OCI-LY7 (cell line): ENCODE data around the gene HTRA2. TPM values are rescaled to one million over a fixed set of nuclear protein-coding genes. Genes with fewer than 3 reads are reported as not detected.

Source experiments
- BruUV-seq: library from RNA; stranded (reverse); fragments of 400-500 nt; replicated peaks from 2 replicates; lab custom pipeline; 2021; lab: Mats Ljungman, UMichigan
- CTCF ChIA-PET: fragments of 300-600 bp; sonication (Branson Sonifier 250); formaldehyde crosslinking; loops from one replicate; lab custom pipeline; 2022; ENCODE audit warnings: antibody characterized with exemption; ENCODE audit not compliant: unreplicated experiment; lab: Charles Lee
- POLR2A ChIA-PET: fragments of 300-600 bp; sonication (Branson Sonifier 250); formaldehyde crosslinking; loops from one replicate; lab custom pipeline; 2022; ENCODE audit warnings: antibody characterized with exemption; lab: Charles Lee
- DNase-seq: peaks from one replicate; pipeline ENCODE4 v3.0.0-alpha.2; 2015; ENCODE audit warnings: low spot score
- H2AFZ ChIP-seq: fragments of 200-600 bp; sonication (generic), shearing (Covaris generic); 2 replicates; pipeline ENCODE4 v1.6.1; 2014; ENCODE audit warnings: mild to moderate bottlenecking, antibody characterized with exemption, low read length, moderate library complexity
- H3K27ac ChIP-seq: fragments of 200-600 bp; sonication (generic); 2 replicates; pipeline ENCODE4 v1.5.1; 2014; ENCODE audit warnings: mixed run types, low read depth, mild to moderate bottlenecking, moderate library complexity, low read length, inconsistent platforms; ENCODE audit not compliant: poor library complexity, severe bottlenecking
- H3K36me3 ChIP-seq: fragments of 200-600 bp; sonication (generic); 2 replicates; pipeline ENCODE4 v1.6.1; 2014; ENCODE audit warnings: mild to moderate bottlenecking, antibody characterized with exemption, low read length, moderate library complexity, mixed read lengths; ENCODE audit not compliant: insufficient read depth
- H3K4me1 ChIP-seq: fragments of 200-600 bp; sonication (generic); 2 replicates; pipeline ENCODE4 v1.5.1; 2014; ENCODE audit warnings: mild to moderate bottlenecking, low read length; ENCODE audit not compliant: insufficient read depth, poor library complexity, severe bottlenecking
- H3K4me2 ChIP-seq: fragments of 200-600 bp; sonication (generic); 2 replicates; pipeline ENCODE4 v1.6.1; 2014; ENCODE audit warnings: mild to moderate bottlenecking, low read length
- H3K4me3 ChIP-seq: fragments of 200-600 bp; sonication (generic); 2 replicates; pipeline ENCODE4 v1.5.1; 2014; ENCODE audit warnings: mild to moderate bottlenecking, low read depth, low read length; ENCODE audit not compliant: poor library complexity, severe bottlenecking
- H3K79me2 ChIP-seq: fragments of 200-600 bp; sonication (generic); 2 replicates; pipeline ENCODE4 v1.6.1; 2016; ENCODE audit warnings: low read depth, mild to moderate bottlenecking, low read length, moderate library complexity, mixed read lengths; ENCODE audit not compliant: insufficient read depth
- H3K9me2 ChIP-seq: fragments of 200-600 bp; sonication (generic); 2 replicates; pipeline ENCODE4 v1.6.1; 2016; ENCODE audit warnings: mild to moderate bottlenecking, low read length, mixed read lengths; ENCODE audit not compliant: insufficient read depth
- H3K9me3 ChIP-seq: fragments of 200-600 bp; sonication (generic); 2 replicates; pipeline ENCODE4 v1.6.1; 2014; ENCODE audit warnings: mild to moderate bottlenecking, mixed run types, low read length, mixed read lengths
- H4K20me1 ChIP-seq: fragments of 200-600 bp; sonication (generic); 2 replicates; pipeline ENCODE4 v1.6.1; 2014; ENCODE audit warnings: mild to moderate bottlenecking, antibody characterized with exemption, low read length, moderate library complexity, mixed read lengths; ENCODE audit not compliant: insufficient read depth
- EZH2phosphoT487 ChIP-seq: fragments of 200-600 bp; sonication (generic); IDR thresholded peaks from 2 replicates; pipeline ENCODE4 v1.6.1; 2018; ENCODE audit warnings: low read depth, borderline replicate concordance, mild to moderate bottlenecking, mixed run types, antibody characterized with exemption, low read length, moderate library complexity, mixed read lengths
- intact Hi-C: fragments of 100-400 bp; cut with micrococcal nuclease; formaldehyde crosslinking; loops from one replicate; pipeline ENCODE4 v1.10.0; 2022; ENCODE audit not compliant: unreplicated experiment
- total RNA-seq, 2 experiments: library from RNA; depleted of rRNA in 1 of 2; stranded (reverse); fragments of >200 nt in 1 of 2; shearing (Covaris generic) in 1 of 2; gene quantifications; 2 replicates each; pipeline ENCODE4 v1.2.3, GENCODE V29; 2014 to 2022
- TF ChIP-seq, protein P1 (sequence below): fragments of 200-600 bp; sonication (generic); conservative IDR thresholded peaks from 2 replicates; pipeline ENCODE4 v1.5.1; 2014; ENCODE audit warnings: mild to moderate bottlenecking, antibody characterized with exemption, low read length, moderate library complexity, mixed read lengths

HTRA2 gene
- total RNA-seq, 2 experiments from 2014 or later, result 50.7 to 54.8 TPM

DNA sequence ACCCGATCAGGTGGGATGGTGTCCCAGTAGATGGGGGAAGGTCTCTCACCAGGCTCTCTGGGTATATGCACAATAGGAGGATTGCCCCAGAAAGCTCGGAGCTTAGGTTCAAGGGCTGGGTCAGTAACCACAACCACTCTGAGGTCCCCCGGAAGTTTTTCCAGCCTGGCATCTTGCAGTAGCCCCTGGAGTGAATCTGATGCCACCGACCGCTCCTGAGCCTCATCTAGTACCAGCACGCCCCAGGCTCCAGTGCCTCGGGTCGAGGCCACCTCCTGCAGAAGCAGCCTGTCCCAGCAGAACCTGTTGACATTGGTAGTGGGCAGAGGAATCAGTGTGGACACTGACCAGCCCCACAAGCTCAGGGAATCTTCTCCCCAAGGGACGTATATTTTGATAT lies 5.7 kb upstream of the HTRA2 start:
- Histone ChIP-seq H3K9me3 (no peaks in the 10 kb centered on the region), H3K36me3 (peaks cover 41% of the 10 kb centered on the region), H3K4me3 (no peak overlapping the region), H2AFZ (no peak overlapping the region), H3K9me2 (no peaks in the 10 kb centered on the region), H3K79me2 (peaks cover 23% of the 10 kb centered on the region), H4K20me1 (peaks cover 5% of the 10 kb centered on the region; the same call in 1 of the 2 replicates), H3K4me1 (peaks cover 18% of the 10 kb centered on the region), H3K4me2 (no peak overlapping the region), H3K27ac (no peak overlapping the region)
- ChIA-PET POLR2A (no interaction called here), CTCF (no interaction called here)
- no TSS peak for BruUV-seq
- no peak for TF ChIP-seq EZH2phosphoT487
- TF ChIP-seq, protein P1, sequence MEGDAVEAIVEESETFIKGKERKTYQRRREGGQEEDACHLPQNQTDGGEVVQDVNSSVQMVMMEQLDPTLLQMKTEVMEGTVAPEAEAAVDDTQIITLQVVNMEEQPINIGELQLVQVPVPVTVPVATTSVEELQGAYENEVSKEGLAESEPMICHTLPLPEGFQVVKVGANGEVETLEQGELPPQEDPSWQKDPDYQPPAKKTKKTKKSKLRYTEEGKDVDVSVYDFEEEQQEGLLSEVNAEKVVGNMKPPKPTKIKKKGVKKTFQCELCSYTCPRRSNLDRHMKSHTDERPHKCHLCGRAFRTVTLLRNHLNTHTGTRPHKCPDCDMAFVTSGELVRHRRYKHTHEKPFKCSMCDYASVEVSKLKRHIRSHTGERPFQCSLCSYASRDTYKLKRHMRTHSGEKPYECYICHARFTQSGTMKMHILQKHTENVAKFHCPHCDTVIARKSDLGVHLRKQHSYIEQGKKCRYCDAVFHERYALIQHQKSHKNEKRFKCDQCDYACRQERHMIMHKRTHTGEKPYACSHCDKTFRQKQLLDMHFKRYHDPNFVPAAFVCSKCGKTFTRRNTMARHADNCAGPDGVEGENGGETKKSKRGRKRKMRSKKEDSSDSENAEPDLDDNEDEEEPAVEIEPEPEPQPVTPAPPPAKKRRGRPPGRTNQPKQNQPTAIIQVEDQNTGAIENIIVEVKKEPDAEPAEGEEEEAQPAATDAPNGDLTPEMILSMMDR, result no peak
- DNase-seq, result no peak
- intact Hi-C loops, result no loop called here

DNA sequence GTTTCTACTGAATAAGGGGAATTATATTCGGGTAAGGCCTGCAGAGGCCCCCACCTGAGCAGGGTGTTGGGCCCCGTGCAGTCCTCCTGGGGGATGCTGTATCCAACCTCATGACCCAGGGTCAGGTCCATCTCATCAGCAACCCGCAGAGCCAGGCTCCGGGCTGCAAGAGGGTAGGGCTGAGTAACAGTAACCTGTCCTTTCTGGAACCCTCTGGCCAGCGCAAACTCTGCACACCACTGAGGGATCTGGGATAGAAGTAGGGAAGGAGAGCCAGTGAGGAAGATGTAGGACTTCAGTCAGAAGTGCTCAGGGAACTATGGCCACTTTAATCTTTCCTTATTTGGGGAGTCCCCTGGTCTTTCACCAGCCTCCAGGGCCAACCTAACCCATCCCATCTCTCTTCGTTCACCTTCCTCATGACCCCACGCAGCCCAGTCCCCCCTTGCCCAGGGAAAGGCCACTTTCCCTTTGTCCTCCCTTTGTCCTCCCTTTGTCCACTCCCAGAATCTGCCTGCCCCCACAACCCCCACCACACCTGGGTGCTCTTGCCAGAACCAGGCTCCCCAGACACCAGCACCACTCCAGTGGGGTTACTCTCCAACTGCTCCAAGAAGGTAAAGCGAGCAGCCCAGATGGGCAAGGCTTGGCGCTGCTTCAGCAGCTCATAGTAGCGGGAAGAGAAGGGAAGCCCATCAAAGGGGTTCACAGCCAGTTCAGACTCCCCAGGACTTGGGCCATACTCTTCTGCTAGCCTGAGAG lies 4.6 kb upstream of the HTRA2 start:
- POLR2A ChIA-PET, result interaction anchor here (0.6 kb wide), 1 partner anchor 16 kb away, joined by 3 read pairs; no protein-coding TSS in a partner anchor

More for the DNA sequence above, 4.6 kb upstream of the HTRA2 start:
- no TSS peak for BruUV-seq
- Histone ChIP-seq H3K36me3 (peaks cover 43% of the 10 kb centered on the region), H3K4me3 (no peak overlapping the region), H2AFZ (no peak overlapping the region), H4K20me1 (peaks cover 5% of the 10 kb centered on the region; the same call in 1 of the 2 replicates), H3K9me3 (no peaks in the 10 kb centered on the region), H3K79me2 (peaks cover 28% of the 10 kb centered on the region), H3K4me2 (no peak overlapping the region), H3K27ac (no peak overlapping the region), H3K4me1 (peaks cover 18% of the 10 kb centered on the region), H3K9me2 (no peaks in the 10 kb centered on the region)
- DNase-seq, result no peak
- intact Hi-C loops, result no loop called here
- CTCF ChIA-PET, result no interaction called here
- no peak for TF ChIP-seq EZH2phosphoT487
- TF ChIP-seq, protein P1, result no peak
